ENCODE data around the gene MAD1L1.
"Not testable (repeated sequence)": the region's sequence is repeated elsewhere in the genome, so short reads cannot be mapped to it uniquely, and the experiment has no call there.

MAD1L1 gene

GRCh38 chr7:1865571-1866255 is 367.0 kb downstream of the MAD1L1 start:
- DNase-seq: no peak

GRCh38 chr7:1865000-1865555 is 367.7 kb downstream of the MAD1L1 start:
- no peak for DNase-seq

GRCh38 chr7:1864161-1864940 is 368.4 kb downstream of the MAD1L1 start:
- peak; percentile 76 for DNase-seq

- DNase-seq: no peak
Measured at GRCh38 chr7:1863091-1863900, 369.4 kb downstream of the MAD1L1 start.

GRCh38 chr7:1862560-1862959 is 370.2 kb downstream of the MAD1L1 start:
- no peak for DNase-seq

- DNase-seq: no peak
Measured at GRCh38 chr7:1861799-1862458, 370.8 kb downstream of the MAD1L1 start.

GRCh38 chr7:1860881-1861798 is 371.6 kb downstream of the MAD1L1 start:
- DNase-seq: not testable (repeated sequence)

GRCh38 chr7:1859266-1860035 is 373.3 kb downstream of the MAD1L1 start:
- no peak for DNase-seq

GRCh38 chr7:1858435-1859265 is 374.1 kb downstream of the MAD1L1 start:
- no peak for DNase-seq

GRCh38 chr7:1857487-1858421 is 375.0 kb downstream of the MAD1L1 start:
- DNase-seq: no peak

- DNase-seq: no peak
Measured at GRCh38 chr7:1856888-1857441, 375.8 kb downstream of the MAD1L1 start.

GRCh38 chr7:1856161-1856887 is 376.4 kb downstream of the MAD1L1 start:
- no peak for DNase-seq

GRCh38 chr7:1855725-1856160 is 377.0 kb downstream of the MAD1L1 start:
- no peak for DNase-seq

- DNase-seq: no peak
Measured at GRCh38 chr7:1854866-1855724, 377.6 kb downstream of the MAD1L1 start.

GRCh38 chr7:1853986-1854865 is 378.5 kb downstream of the MAD1L1 start:
- no peak for DNase-seq
